Measurements from ENCODE around the gene TMEM208. TPM values are rescaled to one million over a fixed set of nuclear protein-coding genes. Genes with fewer than 3 reads are reported as not detected.
A peak's percentile ranks its signal among the peaks of the same experiment; 100 is the strongest.

The TMEM208 gene
- polyA plus RNA-seq, 3 donors from 2014 or later, result 104 to 154 (median 107) TPM

GRCh38 chr16:67264866-67265265 is 37.9 kb downstream of the TMEM208 start:
- no peak for DNase-seq
- Mint-ChIP-seq H3K36me3 (no peaks in the 10 kb centered on the region), H3K27me3 (ENCODE audit: low read depth in 3 of 3) (peaks cover 2 to 16% (median 6%) of the 10 kb centered on the region in 3 donors), H3K4me3 (no peak overlapping the region), H3K27ac (no peak overlapping the region), H3K4me1 (no peaks in the 10 kb centered on the region), H3K9me3 (no peaks in the 10 kb centered on the region)

- Mint-ChIP-seq H3K27ac (no peak overlapping the region), H3K27me3 (ENCODE audit: low read depth in 3 of 3) (peaks cover 2 to 16% (median 4%) of the 10 kb centered on the region in 3 donors), H3K4me1 (no peaks in the 10 kb centered on the region)
These were observed 38.9 kb downstream of the TMEM208 start for GRCh38 chr16:67265834-67266233.

GRCh38 chr16:67268136-67268579 is 41.2 kb downstream of the TMEM208 start:
- Mint-ChIP-seq H3K9me3 (no peaks in the 10 kb centered on the region), H3K4me3 (no peak overlapping the region), H3K27ac (no peak overlapping the region), H3K27me3 (ENCODE audit: low read depth in 3 of 3) (peaks cover 0 to 10% (median 2%) of the 10 kb centered on the region in 3 donors), H3K36me3 (no peaks in the 10 kb centered on the region), H3K4me1 (no peaks in the 10 kb centered on the region)
- DNase-seq, result no peak

More at GRCh38 chr16:67265834-67266233, 38.9 kb downstream of the TMEM208 start:
- H3K36me3 Mint-ChIP-seq, result no peaks in the 10 kb centered on the region
- peak overlapping the region in 1 of 5 donors; percentile 43 for H3K4me3 Mint-ChIP-seq
- no peak for DNase-seq
- no peaks in the 10 kb centered on the region for H3K9me3 Mint-ChIP-seq

- no peaks in the 10 kb centered on the region for H3K9me3 Mint-ChIP-seq
- no peak overlapping the region for H3K27ac Mint-ChIP-seq
- DNase-seq, result no peak
- H3K4me3 Mint-ChIP-seq, result no peak overlapping the region
- H3K27me3 Mint-ChIP-seq (ENCODE audit: low read depth in 3 of 3), result no peaks in the 10 kb centered on the region
- H3K4me1 Mint-ChIP-seq, result no peaks in the 10 kb centered on the region
- H3K36me3 Mint-ChIP-seq, result no peaks in the 10 kb centered on the region
These were observed 42.8 kb downstream of the TMEM208 start for GRCh38 chr16:67269766-67270165.

- Mint-ChIP-seq H3K27me3 (ENCODE audit: low read depth in 3 of 3) (no peaks in the 10 kb centered on the region), H3K36me3 (no peaks in the 10 kb centered on the region), H3K27ac (no peak overlapping the region), H3K9me3 (no peaks in the 10 kb centered on the region), H3K4me1 (no peaks in the 10 kb centered on the region), H3K4me3 (no peak overlapping the region)
- DNase-seq, result no peak
These were observed 44.0 kb downstream of the TMEM208 start for GRCh38 chr16:67270931-67271338.

GRCh38 chr16:67271446-67271845 is 44.5 kb downstream of the TMEM208 start:
- no peak overlapping the region for H3K4me3 Mint-ChIP-seq
- H3K27ac Mint-ChIP-seq, result peak overlapping the region in 1 of 6 donors; percentile 22
- H3K4me1 Mint-ChIP-seq, result peaks cover 0 to 1% of the 10 kb centered on the region in 2 donors
- H3K27me3 Mint-ChIP-seq (ENCODE audit: low read depth in 3 of 3), result no peaks in the 10 kb centered on the region
- DNase-seq, result no peak
- peaks cover 0 to 2% (median 2%) of the 10 kb centered on the region in 3 donors for H3K36me3 Mint-ChIP-seq
- H3K9me3 Mint-ChIP-seq, result no peaks in the 10 kb centered on the region

- H3K9me3 Mint-ChIP-seq, result no peaks in the 10 kb centered on the region
- H3K4me1 Mint-ChIP-seq, result peaks cover 9 to 10% of the 10 kb centered on the region in 2 donors
- H3K36me3 Mint-ChIP-seq, result peaks cover 0 to 5% (median 5%) of the 10 kb centered on the region in 3 donors
- peak overlapping the region in 2 of 6 donors; percentile 5 to 14 for H3K27ac Mint-ChIP-seq
- no peak for DNase-seq
- H3K27me3 Mint-ChIP-seq (ENCODE audit: low read depth in 3 of 3), result no peaks in the 10 kb centered on the region
- no peak overlapping the region for H3K4me3 Mint-ChIP-seq
These were observed 48.4 kb downstream of the TMEM208 start for GRCh38 chr16:67275321-67275720.

- Mint-ChIP-seq H3K27me3 (ENCODE audit: low read depth in 3 of 3) (no peaks in the 10 kb centered on the region), H3K4me1 (peaks cover 9 to 10% of the 10 kb centered on the region in 2 donors), H3K27ac (peak overlapping the region in 2 of 6 donors; percentile 26 to 30), H3K36me3 (peaks cover 0 to 5% (median 5%) of the 10 kb centered on the region in 3 donors), H3K9me3 (no peaks in the 10 kb centered on the region), H3K4me3 (peak overlapping the region in 4 of 5 donors; percentile 46 to 62 (median 51))
- DNase-seq, result no peak
These were observed 50.5 kb downstream of the TMEM208 start for GRCh38 chr16:67277294-67277998.

- H3K27me3 Mint-ChIP-seq (ENCODE audit: low read depth in 3 of 3), result no peaks in the 10 kb centered on the region
- DNase-seq, result no peak
- H3K27ac Mint-ChIP-seq, result peak overlapping the region in 3 of 6 donors; percentile 24 to 51 (median 29)
- peaks cover 9 to 10% of the 10 kb centered on the region in 2 donors for H3K4me1 Mint-ChIP-seq
- H3K4me3 Mint-ChIP-seq, result peak overlapping the region; percentile 76 to 82 (median 81)
- H3K36me3 Mint-ChIP-seq, result peaks cover 0 to 5% (median 5%) of the 10 kb centered on the region in 3 donors
- H3K9me3 Mint-ChIP-seq, result no peaks in the 10 kb centered on the region
These were observed 51.3 kb downstream of the TMEM208 start for GRCh38 chr16:67277999-67278772.

Other genes starting within 250 kb of the TMEM208 start
- gene CES4A, start 238.5 kb upstream of the TMEM208 start, polyA plus RNA-seq, result 1 to 10 TPM in 1 of 3 donors, under 1 TPM in 1, not detected in 1; 0.98 to 1.6 TPM
- gene CBFB, start 198.0 kb upstream of the TMEM208 start, polyA plus RNA-seq, result 100 to 1,000 TPM in 1 of 3 donors, 10 to 100 TPM in 2; 93.5 to 118 (median 95.2) TPM
- gene PHAF1, start 117.2 kb upstream of the TMEM208 start, polyA plus RNA-seq, result 10 to 100 TPM in 2 of 3 donors, 1 to 10 TPM in 1; 5.7 to 15.1 (median 14.4) TPM
- gene B3GNT9, start 76.1 kb upstream of the TMEM208 start, polyA plus RNA-seq, result under 1 TPM in 2 of 3 donors, not detected in 1; 0.13 to 0.18 TPM
- gene TRADD, start 67.2 kb upstream of the TMEM208 start, polyA plus RNA-seq, result 10 to 100 TPM; 44.9 to 53.7 (median 49.4) TPM
- 1 to 10 TPM; 3.8 to 7.4 (median 5.7) TPM for gene FBXL8, start 67.2 kb upstream of the TMEM208 start, polyA plus RNA-seq
- gene HSF4, start 62.4 kb upstream of the TMEM208 start, polyA plus RNA-seq, result not detected
- gene NOL3, start 56.6 kb upstream of the TMEM208 start, polyA plus RNA-seq, result under 1 TPM in 2 of 3 donors, not detected in 1; 0.18 to 0.47 TPM
- under 1 TPM in 1 of 3 donors, not detected in 2; 1.00 TPM for gene MATCAP1, start 43.2 kb upstream of the TMEM208 start, polyA plus RNA-seq
- not detected for gene EXOC3L1, start 37.0 kb upstream of the TMEM208 start, polyA plus RNA-seq
- gene E2F4, start 35.0 kb upstream of the TMEM208 start, polyA plus RNA-seq, result 10 to 100 TPM; 42.7 to 85.3 (median 76.0) TPM
- gene ELMO3, start 28.0 kb upstream of the TMEM208 start, polyA plus RNA-seq, result not detected
- gene FHOD1, start 20.4 kb downstream of the TMEM208 start, polyA plus RNA-seq, result 1 to 10 TPM; 3.5 to 8.2 (median 4.8) TPM
- gene SLC9A5, start 21.8 kb downstream of the TMEM208 start, polyA plus RNA-seq, result under 1 TPM in 1 of 3 donors, not detected in 2; 0.46 TPM
- gene PLEKHG4, start 52.4 kb downstream of the TMEM208 start, polyA plus RNA-seq, result 1 to 10 TPM; 3.7 to 8.1 (median 5.3) TPM
- gene KCTD19, start 99.6 kb downstream of the TMEM208 start, polyA plus RNA-seq, result not detected
- gene LRRC36, start 99.7 kb downstream of the TMEM208 start, polyA plus RNA-seq, result not detected
- gene TPPP3, start 166.4 kb downstream of the TMEM208 start, polyA plus RNA-seq, result under 1 TPM in 2 of 3 donors, not detected in 1; 0.22 to 0.78 TPM
- gene ZDHHC1, start 189.3 kb downstream of the TMEM208 start, polyA plus RNA-seq, result under 1 TPM in 2 of 3 donors, not detected in 1; 0.64 to 0.71 TPM
- not detected for gene HSD11B2, start 204.0 kb downstream of the TMEM208 start, polyA plus RNA-seq